Adrenal gland (tissue), 12 donors: ENCODE data around the gene FMN1. TPM values are rescaled to one million over a fixed set of nuclear protein-coding genes. Genes with fewer than 3 reads are reported as not detected.

Source experiments
- DNase-seq, 7 donors: peaks; one replicate each; pipeline ENCODE4 v3.0.0-alpha.2; 2019 to 2020
- H3K27ac ChIP-seq, 5 donors: fragments of 200-600 bp; sonication (generic) in 4 of 5; 1 replicate in 3 of 5; 2 replicates in 2 of 5; pipeline versions ENCODE4 v1.5.1 to v1.8.0; 2016 to 2020; ENCODE audit warnings: mild to moderate bottlenecking in 1 of 5
- H3K27me3 ChIP-seq: fragments of 200-600 bp; 2 replicates; pipeline ENCODE4 v1.8.0; 2021
- H3K36me3 ChIP-seq, 2 donors: fragments of 200-600 bp; replicated peaks in 1 of 2; 1 replicate in 1 of 2; 2 replicates in 1 of 2; pipeline versions ENCODE4 v1.5.1 to v1.8.0; 2018 to 2022
- H3K4me1 ChIP-seq, 2 donors: fragments of 200-600 bp; replicated peaks in 1 of 2; 1 replicate in 1 of 2; 2 replicates in 1 of 2; pipeline versions ENCODE4 v1.5.1 to v1.8.0; 2018 to 2021
- H3K4me3 ChIP-seq, 4 donors: fragments of 200-600 bp; sonication (generic) in 3 of 4; one replicate each; pipeline ENCODE4 v1.5.1; 2016 to 2018
- H3K9me3 ChIP-seq, 3 donors: fragments of 200-600 bp; sonication (generic) in 1 of 3; replicated peaks in 1 of 3; 1 replicate in 2 of 3; 2 replicates in 1 of 3; pipeline versions ENCODE4 v1.5.1 to v1.8.0; 2016 to 2021
- POLR2A ChIP-seq, 2 donors: fragments of 450-650 bp; IDR thresholded peaks; one replicate each; pipeline ENCODE4 v1.6.1; 2017; ENCODE audit warnings: antibody characterized with exemption in 2 of 2, mild to moderate bottlenecking in 2 of 2, moderate library complexity in 1 of 2
- WGBS, 4 donors: extraction: QIAGEN DNeasy Blood & Tissue Kit in 2 of 4; methylation state at CpG; one replicate each; pipeline versions ENCODE4 v1.1.5 to v1.1.7; 2013 to 2017; 5-methylcytosine and 5-hydroxymethylcytosine counted together
- intact Hi-C, 2 donors: fragments of 100-400 bp; cut with DNase I; formaldehyde crosslinking; loops; one replicate each; pipeline versions ENCODE4 v1.14.1 to v1.15.0; 2022 to 2023
- polyA plus RNA-seq, 3 donors: library from polyadenylated mRNA; stranded (reverse); fragments of 200-250 nt in 2 of 3; fragments of 350-450 nt in 1 of 3; fragmentation: Illumina TruSeq in 1 of 3; extraction: RNeasy Lipid Tissue Mini Kit (QIAGEN cat#74804) in 1 of 3; gene quantifications; one replicate each; pipeline ENCODE4 v1.2.3, GENCODE V29; 2013 to 2014
- total RNA-seq, 9 donors: library from RNA; depleted of rRNA in 4 of 9; stranded (reverse); fragments of >200 nt in 4 of 9; fragments of 120-200 nt in 1 of 9; fragmentation: NEBNext Ultra II Directional in 1 of 9; extraction: Animal tissue kit (Norgen Biotek cat#: 25700) in 1 of 9; gene quantifications; one replicate each; pipeline versions ENCODE4 v1.1.0 to v1.2.4, GENCODE V29; 2013 to 2023
- TF ChIP-seq, protein P1 (sequence below), 6 experiments: fragments of 450-650 bp in 4 of 6; fragments of 200-600 bp in 2 of 6; sonication (generic) in 1 of 6; IDR thresholded peaks; 1 replicate in 5 of 6; 2 replicates in 1 of 6; pipeline versions ENCODE4 v1.5.1 to v1.8.0; 2016 to 2021; ENCODE audit warnings: antibody characterized with exemption in 6 of 6, mild to moderate bottlenecking in 2 of 6, moderate library complexity in 1 of 6
- donor health status: healthy with polysubstance abuse.
- donor health status: Bipolar disorder and iron deficiency.
- donor health status: DM: yes; HTN: yes; CAD: no.
- donor health status: DM: no; HTN: no; CAD: no.
- donor health status: DM: no; HTN: no; CAD: no.
- donor health status: DM: yes; HTN: yes; CAD: no.

The FMN1 gene
- total and polyA plus RNA-seq, 12 donors, result 0.37 to 29.2 (median 11.4) TPM

DNA sequence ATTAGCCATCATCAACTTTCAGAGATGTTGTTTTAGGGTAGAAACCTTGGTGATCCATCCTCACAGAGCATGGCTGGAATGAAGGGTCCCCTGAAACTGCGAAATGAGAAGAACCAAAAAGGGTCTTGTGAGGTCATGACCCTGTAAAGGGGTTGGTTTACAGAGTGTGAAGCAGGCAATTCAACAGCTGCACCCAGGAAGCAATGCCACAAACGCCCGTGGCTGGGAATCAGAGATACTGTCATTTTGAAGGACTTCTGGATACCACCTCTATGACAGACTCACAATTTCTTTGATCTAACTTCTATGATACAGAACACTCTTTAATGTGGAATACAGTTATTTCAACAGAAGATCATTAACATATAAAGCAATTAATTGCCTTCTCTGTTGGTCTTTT, 397.7 kb downstream of the FMN1 start:
- Histone ChIP-seq H3K4me3 (no peak overlapping the region), H3K27me3 (no peaks in the 10 kb centered on the region), H3K36me3 (no peaks in the 10 kb centered on the region), H3K27ac (no peak overlapping the region), H3K9me3 (no peaks in the 10 kb centered on the region), H3K4me1 (no peaks in the 10 kb centered on the region)
- DNase-seq, result no peak
- 57 to 82% (median 65%) methylated on average over 3 of the region's 3 CpGs for WGBS, 4 donors
- intact Hi-C loops, result no loop called here
- no peak for TF ChIP-seq POLR2A (IDR thresholded peaks at IDR 0.05)
- TF ChIP-seq, protein P1, sequence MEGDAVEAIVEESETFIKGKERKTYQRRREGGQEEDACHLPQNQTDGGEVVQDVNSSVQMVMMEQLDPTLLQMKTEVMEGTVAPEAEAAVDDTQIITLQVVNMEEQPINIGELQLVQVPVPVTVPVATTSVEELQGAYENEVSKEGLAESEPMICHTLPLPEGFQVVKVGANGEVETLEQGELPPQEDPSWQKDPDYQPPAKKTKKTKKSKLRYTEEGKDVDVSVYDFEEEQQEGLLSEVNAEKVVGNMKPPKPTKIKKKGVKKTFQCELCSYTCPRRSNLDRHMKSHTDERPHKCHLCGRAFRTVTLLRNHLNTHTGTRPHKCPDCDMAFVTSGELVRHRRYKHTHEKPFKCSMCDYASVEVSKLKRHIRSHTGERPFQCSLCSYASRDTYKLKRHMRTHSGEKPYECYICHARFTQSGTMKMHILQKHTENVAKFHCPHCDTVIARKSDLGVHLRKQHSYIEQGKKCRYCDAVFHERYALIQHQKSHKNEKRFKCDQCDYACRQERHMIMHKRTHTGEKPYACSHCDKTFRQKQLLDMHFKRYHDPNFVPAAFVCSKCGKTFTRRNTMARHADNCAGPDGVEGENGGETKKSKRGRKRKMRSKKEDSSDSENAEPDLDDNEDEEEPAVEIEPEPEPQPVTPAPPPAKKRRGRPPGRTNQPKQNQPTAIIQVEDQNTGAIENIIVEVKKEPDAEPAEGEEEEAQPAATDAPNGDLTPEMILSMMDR (IDR thresholded peaks at IDR 0.05), result no peak

DNA sequence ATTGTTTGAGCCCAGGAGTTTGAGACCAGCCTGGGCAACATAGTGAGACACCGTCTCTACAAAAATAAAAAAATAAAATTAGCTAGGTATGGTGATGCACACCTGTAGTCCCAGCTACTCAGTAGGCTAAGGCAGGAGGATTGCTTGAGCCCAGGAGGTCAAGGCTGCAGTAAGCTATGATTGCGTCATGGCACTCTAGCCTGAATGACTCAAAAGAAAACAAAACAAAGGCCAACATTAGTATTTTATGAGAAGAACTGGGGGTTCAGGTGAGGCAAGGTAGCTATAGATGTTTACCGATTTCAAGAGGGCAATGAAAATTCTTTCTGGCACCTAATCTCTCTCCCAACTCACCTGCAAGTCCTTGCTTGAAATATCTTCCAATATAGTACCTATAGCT, 399.5 kb downstream of the FMN1 start:
- H3K4me3 ChIP-seq, result no peak overlapping the region
- H3K27ac ChIP-seq, result no peak overlapping the region
- H3K27me3 ChIP-seq, result no peaks in the 10 kb centered on the region
- H3K4me1 ChIP-seq, result no peaks in the 10 kb centered on the region
- no peak for DNase-seq
- no peaks in the 10 kb centered on the region for H3K9me3 ChIP-seq
- WGBS, 4 donors, result 52 to 82% (median 59%) methylated on average over 3 of the region's 3 CpGs
- H3K36me3 ChIP-seq, result no peaks in the 10 kb centered on the region
- intact Hi-C loops, result no loop called here
- TF ChIP-seq POLR2A (IDR thresholded peaks at IDR 0.05), result no peak
- TF ChIP-seq, protein P1 (IDR thresholded peaks at IDR 0.05), result no peak

DNA sequence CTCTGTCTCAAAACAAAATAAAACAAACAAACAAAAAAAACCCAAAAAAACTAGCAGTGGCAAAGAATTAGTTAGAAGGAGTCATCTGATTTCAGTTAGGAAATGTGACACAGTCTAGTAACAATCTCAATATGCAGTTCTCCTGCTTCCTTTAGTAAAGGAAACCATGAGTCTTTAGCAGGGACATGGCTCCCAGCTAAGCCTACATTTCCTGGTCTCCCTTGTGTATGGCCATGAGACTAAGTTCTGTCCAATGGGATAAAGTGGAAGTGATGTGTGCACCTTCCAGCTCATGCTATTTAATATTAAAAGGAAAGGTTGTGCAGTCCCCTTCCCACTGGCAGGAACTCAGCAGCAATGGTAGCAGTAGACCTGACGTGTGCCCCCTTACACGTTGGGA, 402.1 kb downstream of the FMN1 start:
- TF ChIP-seq, protein P1 (IDR thresholded peaks at IDR 0.05), result no peak
- no peak for TF ChIP-seq POLR2A (IDR thresholded peaks at IDR 0.05)
- WGBS, 4 donors, result 26 to 70% (median 45%) methylated on average over 2 of the region's 2 CpGs
- no peak overlapping the region for H3K4me3 ChIP-seq
- H3K36me3 ChIP-seq, result no peaks in the 10 kb centered on the region
- H3K27ac ChIP-seq, result no peak overlapping the region
- DNase-seq, result no peak
- intact Hi-C loops, result no loop called here
- H3K4me1 ChIP-seq, result no peaks in the 10 kb centered on the region
- H3K9me3 ChIP-seq, result no peaks in the 10 kb centered on the region
- H3K27me3 ChIP-seq, result no peaks in the 10 kb centered on the region

DNA sequence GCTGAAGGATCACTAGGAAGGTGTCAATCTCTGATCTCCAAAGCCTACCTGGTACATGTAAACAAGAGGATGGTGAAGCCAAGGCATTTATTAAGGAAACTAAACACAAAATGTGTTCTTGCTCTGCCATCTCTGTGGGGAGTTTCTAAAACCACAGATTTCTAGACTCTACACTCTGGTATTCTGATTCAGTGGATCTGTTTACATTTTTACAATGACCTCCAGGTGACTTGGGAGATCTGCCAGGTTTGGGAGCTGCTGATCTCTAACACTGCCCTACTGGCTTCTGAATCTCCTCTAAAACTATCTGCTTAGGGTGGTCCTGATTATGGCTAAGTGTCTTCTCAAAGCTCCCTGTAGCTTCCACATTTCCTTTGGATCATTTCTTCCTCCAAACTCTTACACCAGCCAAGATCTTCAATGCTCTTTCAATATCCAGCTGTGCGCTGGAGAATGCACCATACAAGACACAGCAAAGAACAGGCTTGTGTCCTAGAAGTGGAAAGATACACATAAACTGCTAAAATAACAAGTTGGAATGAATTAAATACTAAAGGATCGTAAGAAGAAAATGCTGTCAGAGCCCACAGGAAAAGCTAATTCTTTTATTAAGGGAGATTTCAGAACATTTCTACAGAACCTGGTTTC, 404.0 kb downstream of the FMN1 start:
- no peak for TF ChIP-seq POLR2A (IDR thresholded peaks at IDR 0.05)
- TF ChIP-seq, protein P1 (IDR thresholded peaks at IDR 0.05), result no peak
- no peak overlapping the region for H3K27ac ChIP-seq
- H3K4me1 ChIP-seq, result no peaks in the 10 kb centered on the region
- no peak overlapping the region for H3K4me3 ChIP-seq
- no peaks in the 10 kb centered on the region for H3K9me3 ChIP-seq
- H3K27me3 ChIP-seq, result no peaks in the 10 kb centered on the region
- no peak for DNase-seq
- intact Hi-C loops, result no loop called here
- H3K36me3 ChIP-seq, result no peaks in the 10 kb centered on the region
- 79 to 93% (median 89%) methylated on average over 2 of the region's 2 CpGs for WGBS, 4 donors
